Germinal center (tissue), 1 donor: Measurements from ENCODE around the gene ADCY2.

Experiments used
- DNase-seq: peaks from one replicate; pipeline ENCODE4 v3.0.0; 2012; ENCODE audit warnings: mixed read lengths, low spot score

ADCY2 gene

GRCh38 chr5:7445068-7445467 lies 49.1 kb downstream of the ADCY2 start:
- DNase-seq, result no peak

DNA sequence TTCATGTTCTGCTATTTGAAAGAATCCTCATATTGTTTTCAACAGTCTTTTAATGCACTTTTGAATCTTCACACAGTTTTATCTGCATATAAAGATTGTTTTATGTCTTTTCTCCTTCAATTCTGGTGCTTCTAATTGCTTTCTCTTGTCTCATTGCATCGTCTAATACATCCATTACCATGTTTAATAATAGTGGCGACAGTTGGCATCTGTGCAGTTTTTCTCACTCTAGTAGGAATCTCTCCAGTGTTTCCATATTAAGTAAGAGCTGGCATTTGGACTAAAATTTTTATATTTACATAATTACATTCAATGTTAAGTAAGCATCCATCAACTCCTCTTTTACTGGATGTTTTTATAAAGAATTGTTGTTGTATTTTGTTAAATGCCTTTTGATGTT lies 49.9 kb downstream of the ADCY2 start:
- DNase-seq, result no peak

GRCh38 chr5:7446913-7447312 lies 51.0 kb downstream of the ADCY2 start:
- DNase-seq, result no peak

DNA sequence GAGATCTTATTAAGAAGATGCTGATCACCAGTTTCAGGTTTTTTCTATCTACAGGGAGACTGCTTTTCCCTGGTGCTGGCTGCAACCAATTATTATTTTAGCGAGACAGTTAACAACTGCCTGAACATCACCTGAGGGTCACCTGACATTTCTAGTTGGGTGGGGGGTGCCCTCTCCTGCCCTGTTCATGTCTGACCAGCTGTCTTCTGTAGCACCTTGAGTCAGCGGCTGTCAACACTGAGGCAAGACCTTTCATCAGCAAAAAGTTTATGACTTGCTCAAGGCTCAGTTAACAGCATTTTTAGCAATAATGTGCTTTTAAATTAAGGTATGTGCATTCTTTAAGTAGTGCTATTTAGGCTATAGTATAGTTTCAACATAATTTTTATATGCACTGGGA lies 58.0 kb downstream of the ADCY2 start:
- no peak for DNase-seq

GRCh38 chr5:7456206-7456605 lies 60.3 kb downstream of the ADCY2 start:
- DNase-seq, result no peak

DNA sequence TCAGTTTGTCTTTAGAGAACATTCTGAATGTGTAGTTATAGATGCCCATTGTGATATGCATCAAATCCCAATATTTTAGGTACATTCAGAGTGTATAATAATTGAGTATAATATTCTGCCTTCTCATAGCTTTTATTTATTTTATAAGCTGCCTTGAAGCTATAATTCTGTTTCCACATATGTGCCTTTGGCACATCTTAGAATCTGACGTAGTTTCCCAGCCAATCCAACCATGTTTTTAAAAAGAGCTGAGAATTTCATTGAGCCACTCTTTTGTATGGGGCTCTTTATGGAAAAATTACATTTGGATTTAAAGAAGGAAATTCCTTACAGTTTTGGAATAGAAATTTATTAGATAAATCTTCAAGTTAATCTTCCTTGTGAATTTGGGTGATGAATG lies 65.4 kb downstream of the ADCY2 start:
- DNase-seq, result no peak

- no peak for DNase-seq
Observed at GRCh38 chr5:7462758-7463157, 66.8 kb downstream of the ADCY2 start.

DNA sequence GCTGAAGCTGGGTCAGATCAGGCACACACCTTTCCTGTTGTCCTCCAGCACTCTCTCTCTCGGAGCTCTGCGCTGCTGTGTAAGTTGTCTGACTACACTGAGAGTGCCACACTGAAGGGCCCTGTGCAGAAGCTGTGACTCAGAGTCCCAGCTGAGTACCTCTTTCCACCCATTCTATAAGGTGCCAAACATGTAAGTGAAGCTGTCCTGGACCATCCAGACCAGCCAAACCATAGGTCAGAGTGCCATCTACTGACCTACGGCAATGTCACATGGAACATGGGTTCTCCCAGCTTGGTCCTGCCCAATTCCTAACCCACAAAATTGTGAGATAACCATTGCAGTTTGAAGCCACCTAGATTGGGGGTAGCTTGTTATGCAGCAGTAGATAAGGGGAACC lies 68.2 kb downstream of the ADCY2 start:
- no peak for DNase-seq

DNA sequence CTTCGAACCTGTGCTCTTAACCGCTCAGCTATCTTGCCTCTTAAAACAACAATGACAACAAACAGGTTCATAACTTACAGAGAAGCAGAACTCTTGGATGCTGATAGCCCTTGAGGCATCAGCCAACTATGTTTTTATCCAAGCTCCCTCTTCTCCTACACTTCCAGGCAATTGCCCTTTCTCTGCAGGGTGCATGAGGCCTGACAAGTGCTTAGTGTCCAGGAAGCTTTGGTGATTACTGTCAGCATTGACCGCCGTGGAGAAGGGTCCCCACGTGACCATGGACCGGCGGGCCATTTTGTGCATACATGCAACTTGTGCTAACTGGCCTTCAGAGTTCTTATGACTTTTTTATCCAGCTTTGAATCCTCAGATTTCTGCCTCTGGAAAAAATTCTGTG lies 71.2 kb downstream of the ADCY2 start:
- no peak for DNase-seq

DNA sequence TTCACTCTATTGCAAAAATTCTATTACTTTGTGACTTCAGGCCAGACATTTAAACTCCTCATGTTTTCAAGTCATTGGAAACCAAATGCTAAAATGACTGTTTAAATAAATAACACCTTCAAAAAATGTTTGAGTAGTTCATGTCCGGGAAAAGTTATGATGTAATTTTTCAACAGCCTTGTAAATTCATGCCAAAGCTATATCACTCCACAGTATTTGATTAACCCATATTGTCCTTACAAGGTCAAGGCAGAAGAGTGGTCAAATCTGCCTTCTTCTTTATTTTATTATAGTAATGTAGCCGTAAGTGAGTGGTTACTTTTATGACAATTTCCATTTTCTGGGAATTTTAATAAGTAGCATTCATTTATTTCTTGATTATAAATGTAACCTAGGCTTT lies 72.8 kb downstream of the ADCY2 start:
- DNase-seq, result no peak

DNA sequence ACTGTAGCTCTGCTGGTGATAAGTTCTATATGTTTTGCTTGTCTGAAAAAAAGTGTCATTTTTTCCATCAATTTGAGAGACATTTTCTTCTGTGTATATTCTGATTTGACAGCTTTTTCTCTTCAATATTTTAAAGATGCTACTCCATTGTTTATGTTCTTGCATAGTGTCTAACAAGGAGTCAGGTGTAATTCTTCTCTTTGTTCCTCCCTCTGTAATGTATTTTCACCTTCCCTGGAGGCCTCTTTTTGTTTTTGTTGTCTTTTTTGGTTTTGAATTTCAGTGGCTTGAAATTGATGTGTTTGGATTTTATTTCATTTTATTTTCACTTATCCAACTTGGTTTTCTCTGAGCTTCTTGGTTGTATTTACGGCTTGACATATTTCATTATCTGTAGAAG lies 75.8 kb downstream of the ADCY2 start:
- DNase-seq, result no peak

GRCh38 chr5:7473115-7473514 lies 77.2 kb downstream of the ADCY2 start:
- DNase-seq, result no peak

DNA sequence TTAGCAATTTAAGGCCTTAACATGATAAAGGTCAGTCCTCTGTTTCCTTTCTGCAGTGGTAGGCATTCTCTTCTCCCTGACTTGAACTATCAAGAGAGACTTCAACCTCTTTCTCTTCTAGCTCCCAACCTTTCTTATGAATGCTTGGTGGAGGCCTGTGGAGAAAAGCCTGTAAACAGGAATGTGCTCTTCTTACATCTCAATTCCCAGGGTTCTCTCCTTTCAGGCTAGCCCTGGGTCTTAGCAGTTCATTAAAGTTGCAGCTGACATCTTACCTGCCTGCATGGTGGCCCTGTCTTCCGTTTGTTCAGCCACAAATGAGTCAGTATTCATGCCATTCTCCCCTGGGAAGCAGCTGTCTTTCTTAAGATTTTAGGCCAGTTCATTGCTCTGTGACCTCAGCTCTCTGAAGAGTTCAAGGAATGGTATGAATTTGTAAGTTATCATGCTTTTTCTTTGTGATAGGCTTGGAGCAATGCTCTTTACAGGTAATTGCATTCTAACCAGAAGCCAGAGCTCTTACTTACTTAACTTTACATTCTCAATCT lies 77.8 kb downstream of the ADCY2 start:
- no peak for DNase-seq

GRCh38 chr5:7474821-7475403 lies 79.0 kb downstream of the ADCY2 start:
- no peak for DNase-seq

- no peak for DNase-seq
Observed at GRCh38 chr5:7478459-7478858, 82.5 kb downstream of the ADCY2 start.

DNA sequence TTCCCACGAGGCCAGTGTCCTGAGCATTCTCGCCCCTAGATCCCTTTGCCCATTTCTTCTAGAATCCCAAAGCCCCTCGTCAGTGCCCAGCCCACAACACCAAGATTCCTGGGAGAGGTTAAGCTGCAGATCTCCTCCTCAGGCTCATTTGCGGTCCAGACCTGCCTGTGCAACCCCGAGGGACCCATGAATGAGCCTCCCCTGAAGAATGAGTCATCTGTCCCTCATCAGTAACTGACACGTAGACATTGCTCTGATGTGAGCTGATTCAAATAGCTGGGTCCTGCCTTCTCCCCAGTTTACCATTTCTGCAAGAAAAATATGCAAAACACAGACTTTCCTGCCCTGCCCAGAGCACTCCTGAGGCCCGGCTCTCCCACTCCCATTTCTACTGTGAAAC lies 92.8 kb downstream of the ADCY2 start:
- no peak for DNase-seq

DNA sequence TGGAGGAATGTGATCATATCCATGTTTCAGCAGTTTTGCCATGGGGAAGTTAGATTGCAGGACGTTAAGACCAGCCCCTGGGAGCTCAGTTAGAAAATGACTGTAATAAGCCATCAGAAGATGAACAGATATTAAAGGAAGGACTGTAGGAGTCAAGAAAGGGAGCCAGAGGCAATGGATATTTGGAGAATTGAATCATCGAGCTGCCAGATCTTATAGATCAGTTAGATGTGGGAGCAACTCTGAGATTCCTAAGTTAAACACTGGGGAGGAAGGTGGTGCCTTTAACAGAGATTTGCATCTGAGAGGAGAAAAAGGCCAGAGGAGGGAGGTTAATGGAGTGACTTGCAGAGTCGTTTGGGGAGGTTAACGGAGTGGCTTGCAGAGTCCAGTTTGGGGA lies 96.4 kb downstream of the ADCY2 start:
- no peak for DNase-seq

GRCh38 chr5:7493081-7493480 lies 97.1 kb downstream of the ADCY2 start:
- DNase-seq, result no peak

DNA sequence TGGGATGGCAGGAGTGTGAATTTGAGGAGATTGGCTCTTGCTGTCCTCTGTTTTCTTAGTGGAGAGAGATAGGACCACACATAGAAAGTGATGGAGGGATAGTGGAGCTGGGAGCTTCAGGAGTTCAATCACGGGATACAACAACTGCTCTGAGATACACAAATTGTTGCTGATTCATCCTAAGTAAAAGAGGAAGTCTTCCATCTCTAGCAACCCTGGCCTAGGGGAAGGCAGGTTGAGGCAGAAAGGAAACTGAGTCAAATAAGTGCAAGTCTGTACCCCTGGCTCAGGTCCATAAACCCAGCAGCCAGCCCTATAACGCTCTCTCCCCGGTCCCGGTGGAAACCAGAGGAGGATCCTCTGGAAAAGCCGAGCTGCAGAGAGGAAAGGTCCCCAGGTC lies 97.7 kb downstream of the ADCY2 start:
- DNase-seq, result no peak

GRCh38 chr5:7494481-7495130 lies 98.7 kb downstream of the ADCY2 start:
- DNase-seq, result no peak

DNA sequence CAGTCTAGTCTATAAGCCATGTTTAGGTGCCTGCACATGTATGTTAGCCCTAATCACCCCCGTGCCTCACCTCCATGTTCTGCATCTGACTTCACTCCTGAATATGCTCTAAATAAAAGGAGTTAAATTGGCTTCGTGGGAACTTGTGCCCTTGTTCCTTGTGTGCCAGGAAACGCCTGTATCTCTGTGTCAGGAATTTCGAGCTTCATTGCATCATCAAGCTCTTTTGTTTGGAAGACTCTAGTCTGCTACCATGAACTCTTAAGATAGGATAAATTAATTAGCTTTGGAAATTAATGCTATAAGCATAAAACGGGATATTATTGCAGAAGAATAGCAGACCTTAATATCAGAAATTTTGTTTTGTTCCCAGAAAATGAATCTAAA lies 99.2 kb downstream of the ADCY2 start:
- DNase-seq, result no peak

GRCh38 chr5:7500256-7500655 lies 104.3 kb downstream of the ADCY2 start:
- DNase-seq, result no peak

GRCh38 chr5:7501061-7501460 lies 105.1 kb downstream of the ADCY2 start:
- DNase-seq, result no peak

- no peak for DNase-seq
Observed at GRCh38 chr5:7503564-7503963, 107.6 kb downstream of the ADCY2 start.
